IMR-90 (cell line): ENCODE data around the gene CCDC102A. TPM values are rescaled to one million over a fixed set of nuclear protein-coding genes. Genes with fewer than 3 reads are reported as not detected.

ENCODE experiments used
- ATAC-seq: fragments of 200-7000 bp; cut with Tn5 transposase; 2 replicates; pipeline ENCODE4 v1.9.1; 2020; ENCODE audit warnings: low read depth, mild to moderate bottlenecking, moderate library complexity
- BruUV-seq: library from RNA; stranded (reverse); fragments of 400-500 nt; replicated peaks from 2 replicates; lab custom pipeline; 2021; lab: Mats Ljungman, UMichigan
- CTCF ChIA-PET: fragments of 300-600 bp; formaldehyde crosslinking; extraction: SDS; loops from one replicate; lab custom pipeline; 2021; ENCODE audit warnings: antibody characterized with exemption; lab: Yijun Ruan, JAX
- POLR2A ChIA-PET: fragments of 300-600 bp; sonication (Branson Sonifier 250); formaldehyde crosslinking; loops from one replicate; lab custom pipeline; 2022; ENCODE audit warnings: antibody characterized with exemption; ENCODE audit not compliant: unreplicated experiment; lab: Charles Lee
- DNase-seq: peaks from one replicate; pipeline ENCODE4 v3.0.0; 2013
- H2AFZ ChIP-seq: replicated peaks from 2 replicates; pipeline ENCODE3; 2013; ENCODE audit warnings: low read length, mild to moderate bottlenecking; ENCODE audit not compliant: poor library complexity
- H2AK5ac ChIP-seq: 2 replicates; pipeline ENCODE4 v1.6.1; 2013; ENCODE audit warnings: low read depth, low read length, inconsistent platforms
- H2AK9ac ChIP-seq: replicated peaks from 2 replicates; pipeline ENCODE3; 2013; ENCODE audit warnings: mild to moderate bottlenecking, low read depth, low read length, moderate library complexity; ENCODE audit not compliant: poor library complexity
- H2BK120ac ChIP-seq: 2 replicates; pipeline ENCODE4 v1.6.1; 2013; ENCODE audit warnings: low read depth, low read length, inconsistent platforms
- H2BK15ac ChIP-seq: 3 replicates; pipeline ENCODE4 v1.6.1; 2013; ENCODE audit warnings: low read depth, low read length, inconsistent platforms
- H2BK20ac ChIP-seq: 2 replicates; pipeline ENCODE4 v1.6.1; 2013; ENCODE audit warnings: low read depth, mild to moderate bottlenecking, inconsistent platforms, low read length, moderate library complexity
- H2BK5ac ChIP-seq: 2 replicates; pipeline ENCODE4 v1.6.1; 2013; ENCODE audit warnings: mild to moderate bottlenecking, low read depth, low read length, inconsistent platforms; ENCODE audit not compliant: poor library complexity, severe bottlenecking
- H3K14ac ChIP-seq: replicated peaks from 2 replicates; pipeline ENCODE4 v1.6.1; 2013; ENCODE audit warnings: low read depth, low read length, inconsistent platforms
- H3K18ac ChIP-seq: 2 replicates; pipeline ENCODE4 v1.6.1; 2013; ENCODE audit warnings: low read depth, low read length, control low read depth
- H3K23ac ChIP-seq: 2 replicates; pipeline ENCODE4 v1.6.1; 2013; ENCODE audit warnings: low read depth, low read length, inconsistent platforms
- H3K27ac ChIP-seq: 2 replicates; pipeline ENCODE4 v1.5.1; 2013; ENCODE audit warnings: mild to moderate bottlenecking, control low read depth, low read length; ENCODE audit not compliant: insufficient read depth
- H3K27me3 ChIP-seq: 2 replicates; pipeline ENCODE4 v1.6.1; 2013; ENCODE audit warnings: low read length; ENCODE audit not compliant: control insufficient read depth, insufficient read depth
- H3K36me3 ChIP-seq: 2 replicates; pipeline ENCODE4 v1.6.1; 2013; ENCODE audit warnings: low read length, mixed read lengths; ENCODE audit not compliant: control insufficient read depth, insufficient read depth
- H3K4ac ChIP-seq: 2 replicates; pipeline ENCODE4 v1.6.1; 2013; ENCODE audit warnings: low read depth, low read length, inconsistent platforms
- H3K4me1 ChIP-seq: 2 replicates; pipeline ENCODE4 v1.6.1; 2013; ENCODE audit warnings: low read length, mixed read lengths; ENCODE audit not compliant: control insufficient read depth, insufficient read depth
- H3K4me2 ChIP-seq: 2 replicates; pipeline ENCODE4 v1.6.1; 2013; ENCODE audit warnings: low read depth, mild to moderate bottlenecking, control low read depth, low read length, moderate library complexity
- H3K4me3 ChIP-seq: 2 replicates; pipeline ENCODE4 v1.5.1; 2013; ENCODE audit warnings: low read depth, mild to moderate bottlenecking, control low read depth, low read length, moderate library complexity; ENCODE audit not compliant: insufficient read depth
- H3K56ac ChIP-seq: 2 replicates; pipeline ENCODE4 v1.6.1; 2013; ENCODE audit warnings: low read length, inconsistent platforms; ENCODE audit not compliant: insufficient read depth; ENCODE audit errors: extremely low read depth
- H3K79me1 ChIP-seq, 2 experiments: 2 replicates each; pipeline ENCODE4 v1.6.1; 2013; ENCODE audit warnings: low read length in 2 of 2, inconsistent platforms in 1 of 2, low read depth in 1 of 2
- H3K9ac ChIP-seq: 2 replicates; pipeline ENCODE4 v1.6.1; 2013; ENCODE audit warnings: low read depth, low read length, control low read depth
- H3K9me1 ChIP-seq: 2 replicates; pipeline ENCODE4 v1.6.1; 2013; ENCODE audit warnings: low read length, inconsistent platforms; ENCODE audit not compliant: insufficient read depth
- H3K9me3 ChIP-seq: 2 replicates; pipeline ENCODE4 v1.6.1; 2013; ENCODE audit warnings: low read length; ENCODE audit not compliant: control insufficient read depth, insufficient read depth
- H4K20me1 ChIP-seq: 2 replicates; pipeline ENCODE4 v1.6.1; 2013; ENCODE audit warnings: low read length, inconsistent platforms; ENCODE audit not compliant: insufficient read depth
- H4K5ac ChIP-seq: 2 replicates; pipeline ENCODE4 v1.6.1; 2013; ENCODE audit warnings: mild to moderate bottlenecking, low read depth, low read length, control low read depth
- H4K8ac ChIP-seq, 2 experiments: 2 replicates each; pipeline ENCODE4 v1.6.1; 2013; ENCODE audit warnings: low read depth in 2 of 2, low read length in 2 of 2, control low read depth in 1 of 2, inconsistent platforms in 1 of 2
- H4K91ac ChIP-seq: 2 replicates; pipeline ENCODE4 v1.6.1; 2013; ENCODE audit warnings: low read depth, low read length, inconsistent platforms; ENCODE audit not compliant: insufficient read depth
- CHD1 ChIP-seq: IDR thresholded peaks from 2 replicates; pipeline ENCODE4 v1.6.1; 2012; ENCODE audit warnings: low read depth, low read length, improper control_type of control experiment
- WGBS, 2 experiments: methylation state at CpG; one replicate each; pipeline versions ENCODE4 v1.1.5 to v1.1.7; 2013; ENCODE audit warnings: missing lambda C conversion rate in 2 of 2; ENCODE audit not compliant: insufficient read length in 1 of 2; ENCODE audit errors: extremely low coverage in 2 of 2; 5-methylcytosine and 5-hydroxymethylcytosine counted together
- dilution Hi-C: fragments of 300-500 bp; cut with HindIII; formaldehyde crosslinking; loops from one replicate; pipeline ENCODE4 v1.14.3; 2018; ENCODE audit warnings: low sequenced_read_pairs; ENCODE audit not compliant: unreplicated experiment
- in situ Hi-C: fragments of 300-500 bp; cut with MboI; formaldehyde crosslinking; loops from 3 replicates; pipeline ENCODE4 v1.14.3; 2019; ENCODE audit warnings: low sequenced_read_pairs, inconsistent platforms, mixed read lengths
- intact Hi-C: fragments of 100-400 bp; cut with micrococcal nuclease; formaldehyde crosslinking; loops from 2 replicates; pipeline ENCODE4 v1.10.0; 2022
- polyA plus RNA-seq, 3 experiments: library from polyadenylated mRNA; depleted of rRNA; stranded (reverse); fragments of >200 nt; gene quantifications; 2 replicates each; pipeline ENCODE4 v1.2.3, GENCODE V29; 2012; ENCODE audit warnings: low replicate concordance in 1 of 3
- total RNA-seq: library from RNA; depleted of rRNA; stranded (reverse); fragments of >200 nt; gene quantifications from 2 replicates; pipeline ENCODE4 v1.2.3, GENCODE V29; 2012

The CCDC102A gene
- total and polyA plus RNA-seq, 2 of the 4 experiments (the other 2 are of a cell fraction), result 5.4 to 8.5 TPM

- TF ChIP-seq CHD1, result no peak
- H2BK15ac ChIP-seq, result no peak overlapping the region
- H2BK20ac ChIP-seq, result no peak overlapping the region
- H3K9me3 ChIP-seq, result no peaks in the 10 kb centered on the region
- H2BK5ac ChIP-seq, result no peak overlapping the region
- POLR2A ChIA-PET, result no interaction called here
- no peak overlapping the region for H3K4me2 ChIP-seq
- WGBS, 2 experiments, result no CpG with 5 or more reads among the region's 2 CpGs
- no peak overlapping the region for H2BK120ac ChIP-seq
- no peak overlapping the region for H4K91ac ChIP-seq
- no peak overlapping the region for H4K5ac ChIP-seq
- no peaks in the 10 kb centered on the region for H3K9me1 ChIP-seq
- no peak overlapping the region for H3K27ac ChIP-seq
- CTCF ChIA-PET, result interaction anchor here (1.6 kb wide), 1 partner anchor 55 kb away, joined by 4 read pairs; no protein-coding TSS in a partner anchor
- no peak overlapping the region for H3K9ac ChIP-seq
- H3K23ac ChIP-seq, result no peak overlapping the region
- H2AK5ac ChIP-seq, result no peak overlapping the region
- no peak overlapping the region for H3K18ac ChIP-seq
- dilution Hi-C loops, result no loop called here
- ATAC-seq, result no peak
- intact Hi-C loops, result no loop called here
- no peak overlapping the region for H3K4ac ChIP-seq
- in situ Hi-C loops, result no loop called here
- no peak overlapping the region for H3K56ac ChIP-seq
- peaks cover 44% of the 10 kb centered on the region for H3K36me3 ChIP-seq
- H2AFZ ChIP-seq, result no peak overlapping the region
- no peak for DNase-seq
- H2AK9ac ChIP-seq, result no peak overlapping the region
- H3K27me3 ChIP-seq, result no peaks in the 10 kb centered on the region
- H3K4me1 ChIP-seq, result peaks cover 4% of the 10 kb centered on the region
- H4K20me1 ChIP-seq, result peaks cover 9% of the 10 kb centered on the region; the same call in 1 of the 2 replicates
- peaks cover 17 to 48% of the 10 kb centered on the region in 2 experiments for H3K79me1 ChIP-seq
- H4K8ac ChIP-seq, result no peak overlapping the region
- H3K14ac ChIP-seq, result no peak overlapping the region
- BruUV-seq, result no TSS peak
- no peak overlapping the region for H3K4me3 ChIP-seq
Observed at GRCh38 chr16:57464523-57464922, 71.8 kb downstream of the CCDC102A start.
